HG03521 (cell line): ENCODE measurements around the gene CMIP.
"Not testable (repeated sequence)": the region's sequence is repeated elsewhere in the genome, so short reads cannot be mapped to it uniquely, and the experiment has no call there.

Experiments used
- ATAC-seq: cut with Tn5 transposase; IDR thresholded peaks from one replicate; pipeline ENCODE4 v1.9.1; 2021; ENCODE audit warnings: mild to moderate bottlenecking, moderate library complexity; ENCODE audit not compliant: unreplicated experiment

Gene CMIP

GRCh38 chr16:81421126-81421525 is 23.5 kb upstream of the CMIP start:
- no peak for ATAC-seq

- ATAC-seq, result no peak
Measured at GRCh38 chr16:81421536-81421935, 23.1 kb upstream of the CMIP start.

- not testable (repeated sequence) for ATAC-seq
Measured at GRCh38 chr16:81422153-81422552, 22.5 kb upstream of the CMIP start.

- no peak for ATAC-seq
Measured at GRCh38 chr16:81424771-81425170, 19.8 kb upstream of the CMIP start.

- no peak for ATAC-seq
Measured at GRCh38 chr16:81427219-81427618, 17.4 kb upstream of the CMIP start.

- no peak for ATAC-seq
Measured at GRCh38 chr16:81429045-81429521, 15.5 kb upstream of the CMIP start.

- ATAC-seq, result no peak
Measured at GRCh38 chr16:81431554-81432353, 12.9 kb upstream of the CMIP start.

GRCh38 chr16:81432937-81433557 is 11.6 kb upstream of the CMIP start:
- ATAC-seq, result no peak

- no peak for ATAC-seq
Measured at GRCh38 chr16:81435103-81435502, 9.5 kb upstream of the CMIP start.

GRCh38 chr16:81435567-81435966 is 9.0 kb upstream of the CMIP start:
- ATAC-seq, result no peak

- ATAC-seq, result no peak
Measured at GRCh38 chr16:81436386-81436785, 8.2 kb upstream of the CMIP start.

GRCh38 chr16:81437865-81438264 is 6.7 kb upstream of the CMIP start:
- no peak for ATAC-seq

- no peak for ATAC-seq
Measured at GRCh38 chr16:81440888-81441761, 3.5 kb upstream of the CMIP start.

- ATAC-seq, result no peak
Measured at GRCh38 chr16:81442220-81442915, 2.2 kb upstream of the CMIP start.

GRCh38 chr16:81442916-81443687 is 1.5 kb upstream of the CMIP start:
- no peak for ATAC-seq

GRCh38 chr16:81443688-81444447 is 740 bp upstream of the CMIP start:
- no peak for ATAC-seq

- ATAC-seq, result peak; percentile 31
Measured at GRCh38 chr16:81445143-81445961, 744 bp downstream of the CMIP start.
